Calu3 (cell line): ENCODE measurements around the gene XRCC2. TPM values are rescaled to one million over a fixed set of nuclear protein-coding genes. Genes with fewer than 3 reads are reported as not detected.

Experiments
- BruUV-seq: library from RNA; stranded (reverse); fragments of 400-500 nt; replicated peaks from 2 replicates; lab custom pipeline; 2021; lab: Mats Ljungman, UMichigan
- CTCF ChIA-PET: fragments of 300-600 bp; sonication (Branson Sonifier 250); formaldehyde crosslinking; loops from one replicate; lab custom pipeline; 2022; ENCODE audit warnings: antibody characterized with exemption; lab: Charles Lee
- DNase-seq: peaks from one replicate; pipeline ENCODE4 v3.0.0; 2022
- H3K27ac Mint-ChIP-seq: one replicate; pipeline ENCODE4 v1.8.0; 2022; ENCODE audit warnings: mixed read lengths; ENCODE audit not compliant: unreplicated experiment
- H3K27me3 Mint-ChIP-seq: one replicate; pipeline ENCODE4 v1.8.0; 2022; ENCODE audit warnings: mixed read lengths; ENCODE audit not compliant: unreplicated experiment
- H3K36me3 Mint-ChIP-seq: one replicate; pipeline ENCODE4 v1.8.0; 2022; ENCODE audit warnings: mild to moderate bottlenecking, moderate library complexity, mixed read lengths; ENCODE audit not compliant: insufficient read depth, unreplicated experiment
- H3K4me1 Mint-ChIP-seq: one replicate; pipeline ENCODE4 v1.8.0; 2022; ENCODE audit warnings: mild to moderate bottlenecking, low read depth, mixed read lengths; ENCODE audit not compliant: unreplicated experiment
- H3K4me3 Mint-ChIP-seq: one replicate; pipeline ENCODE4 v1.8.0; 2022; ENCODE audit warnings: mild to moderate bottlenecking, low read depth, moderate library complexity, mixed read lengths; ENCODE audit not compliant: unreplicated experiment
- H3K9me3 Mint-ChIP-seq: one replicate; pipeline ENCODE4 v1.8.0; 2022; ENCODE audit warnings: low read depth, mixed read lengths; ENCODE audit not compliant: unreplicated experiment
- CTCF ChIP-seq: fragments of 200-600 bp; IDR thresholded peaks from one replicate; pipeline ENCODE4 v1.8.0; 2022; ENCODE audit warnings: antibody characterized with exemption; ENCODE audit not compliant: unreplicated experiment
- intact Hi-C: fragments of 100-400 bp; cut with micrococcal nuclease; formaldehyde crosslinking; loops from one replicate; pipeline ENCODE4 v1.10.0; 2022; ENCODE audit not compliant: unreplicated experiment
- total RNA-seq: library from RNA; stranded (reverse); gene quantifications from 2 replicates; pipeline ENCODE4 v1.2.3, GENCODE V29; 2022

XRCC2 gene
- total RNA-seq, 1 experiment from 2014 or later, result 23.1 TPM

DNA sequence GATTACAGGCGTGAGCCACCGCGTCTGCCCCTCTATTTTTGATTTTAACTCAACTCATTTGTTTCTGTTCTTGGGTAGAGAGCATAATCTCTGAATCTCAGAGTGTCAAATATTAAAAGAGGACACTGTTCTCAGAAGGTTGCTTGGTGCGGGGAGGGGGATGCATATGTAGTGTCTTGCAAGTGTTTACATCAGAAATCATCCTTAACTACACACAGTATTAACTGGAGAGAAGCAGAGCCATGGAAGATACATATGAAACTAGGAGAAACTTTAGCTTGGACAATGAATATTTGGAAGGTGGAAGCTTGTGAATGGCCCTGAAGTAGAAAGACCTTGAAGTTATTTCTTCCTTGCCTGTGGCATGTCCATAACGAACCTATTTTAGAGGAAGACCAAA, 57.5 kb downstream of the XRCC2 start:
- Mint-ChIP-seq H3K27me3 (no peaks in the 10 kb centered on the region), H3K9me3 (no peaks in the 10 kb centered on the region), H3K4me3 (no peak overlapping the region), H3K4me1 (no peaks in the 10 kb centered on the region), H3K36me3 (no peaks in the 10 kb centered on the region), H3K27ac (no peak overlapping the region)
- TF ChIP-seq CTCF, result no peak
- CTCF ChIA-PET, result interaction anchor here (0.6 kb wide), 1 partner anchor 11 kb away, joined by 3 read pairs; no protein-coding TSS in a partner anchor
- intact Hi-C loops, result no loop called here
- no TSS peak for BruUV-seq
- DNase-seq, result no peak

GRCh38 chr7:152617056-152617455, 58.9 kb downstream of the XRCC2 start:
- DNase-seq, result no peak
- no peak for TF ChIP-seq CTCF
- Mint-ChIP-seq H3K4me3 (no peak overlapping the region), H3K9me3 (no peaks in the 10 kb centered on the region), H3K36me3 (no peaks in the 10 kb centered on the region), H3K4me1 (no peaks in the 10 kb centered on the region), H3K27ac (no peak overlapping the region), H3K27me3 (no peaks in the 10 kb centered on the region)
- CTCF ChIA-PET, result no interaction called here
- no TSS peak for BruUV-seq
- intact Hi-C loops, result no loop called here

DNA sequence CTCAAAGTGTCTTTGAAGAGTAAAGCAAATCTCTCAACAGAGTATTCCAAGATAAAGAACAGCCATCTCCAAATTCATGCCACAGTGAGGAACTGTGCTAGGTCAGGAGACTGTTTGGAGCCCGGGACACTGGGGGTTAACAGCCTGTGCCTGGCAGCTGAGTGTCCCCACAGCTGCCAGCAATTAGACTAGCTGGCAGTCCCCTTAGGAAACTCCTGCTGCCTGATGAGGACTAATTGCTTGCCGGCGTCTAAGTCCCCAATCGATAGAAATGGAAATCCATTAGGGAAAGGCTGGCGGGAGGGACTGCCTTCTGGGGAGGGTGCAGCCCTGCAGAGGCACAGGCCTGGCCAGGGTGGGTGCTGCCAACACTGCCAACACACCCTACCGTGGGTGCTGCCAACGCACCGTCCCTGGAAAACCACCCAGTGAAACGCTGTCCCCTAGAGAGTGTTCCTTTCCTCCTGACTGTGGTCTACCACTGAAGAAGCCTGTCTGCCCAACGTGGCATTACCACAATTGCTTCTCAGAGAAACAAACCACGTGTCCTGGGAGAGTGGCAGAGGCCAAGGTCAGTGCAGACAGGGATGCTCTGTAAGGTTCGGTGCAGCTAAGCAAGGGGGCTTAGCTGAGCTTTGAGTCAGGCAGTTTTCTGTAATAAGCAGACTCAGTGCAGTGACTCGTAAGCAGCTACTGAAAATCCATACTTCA, 60.8 kb downstream of the XRCC2 start:
- CTCF ChIA-PET, result no interaction called here
- Mint-ChIP-seq H3K27me3 (no peaks in the 10 kb centered on the region), H3K4me3 (no peak overlapping the region), H3K36me3 (no peaks in the 10 kb centered on the region), H3K27ac (no peak overlapping the region), H3K4me1 (no peaks in the 10 kb centered on the region), H3K9me3 (no peaks in the 10 kb centered on the region)
- intact Hi-C loops, result no loop called here
- no peak for TF ChIP-seq CTCF
- DNase-seq, result peak; percentile 2
- BruUV-seq, result no TSS peak

DNA sequence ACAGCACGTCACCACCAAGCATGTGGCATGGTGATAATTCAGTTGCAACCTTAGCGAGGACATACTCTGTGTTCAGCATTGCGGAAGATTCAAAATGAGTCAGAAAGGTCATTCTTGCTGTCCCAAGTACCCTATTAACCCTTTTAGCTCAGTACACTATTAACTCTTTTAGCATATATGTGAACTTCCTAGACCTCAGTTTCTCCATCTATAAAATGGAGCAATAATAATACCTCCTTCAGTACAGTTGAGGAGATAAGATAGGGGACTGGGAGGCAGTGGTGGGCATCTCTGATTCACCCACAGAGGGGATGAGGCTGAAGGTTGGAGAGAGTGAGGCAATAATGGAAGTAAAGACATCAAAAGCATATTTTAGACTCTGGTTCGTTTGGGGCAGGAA, 67.3 kb downstream of the XRCC2 start:
- H3K4me1 Mint-ChIP-seq, result no peaks in the 10 kb centered on the region
- CTCF ChIA-PET, result no interaction called here
- no TSS peak for BruUV-seq
- no peak for DNase-seq
- no peaks in the 10 kb centered on the region for H3K27me3 Mint-ChIP-seq
- H3K36me3 Mint-ChIP-seq, result no peaks in the 10 kb centered on the region
- H3K4me3 Mint-ChIP-seq, result no peak overlapping the region
- intact Hi-C loops, result no loop called here
- no peak for TF ChIP-seq CTCF
- no peak overlapping the region for H3K27ac Mint-ChIP-seq
- no peaks in the 10 kb centered on the region for H3K9me3 Mint-ChIP-seq
